Chondrocyte (in vitro differentiated cells): ENCODE results near the gene CPNE2. TPM values are rescaled to one million over a fixed set of nuclear protein-coding genes. Genes with fewer than 3 reads are reported as not detected.

Experiments used
- DNase-seq: peaks from one replicate; pipeline ENCODE4 v3.0.0; 2021; ENCODE audit warnings: mixed read lengths, low spot score
- H3K27ac Mint-ChIP-seq: one replicate; pipeline ENCODE4 v1.8.0; 2021; ENCODE audit warnings: mild to moderate bottlenecking, moderate library complexity, mixed read lengths; ENCODE audit not compliant: unreplicated experiment
- H3K27me3 Mint-ChIP-seq: 2 replicates; pipeline ENCODE4 v1.8.0; 2021; ENCODE audit warnings: low read depth, mixed read lengths
- H3K36me3 Mint-ChIP-seq: 2 replicates; pipeline ENCODE4 v1.8.0; 2021; ENCODE audit warnings: low read depth, mixed read lengths
- H3K4me1 Mint-ChIP-seq: 2 replicates; pipeline ENCODE4 v1.8.0; 2021; ENCODE audit warnings: low read depth, mild to moderate bottlenecking, mixed read lengths
- H3K4me3 Mint-ChIP-seq: one replicate; pipeline ENCODE4 v1.8.0; 2021; ENCODE audit warnings: mild to moderate bottlenecking, moderate library complexity, mixed read lengths; ENCODE audit not compliant: unreplicated experiment
- H3K9me3 Mint-ChIP-seq: 2 replicates; pipeline ENCODE4 v1.8.0; 2021; ENCODE audit warnings: low read depth, mixed read lengths
- total RNA-seq: library from RNA; stranded (reverse); gene quantifications from 3 replicates; pipeline ENCODE4 v1.2.1, GENCODE V29; 2021
- TF ChIP-seq, protein P1 (sequence below): fragments of 200-600 bp; sonication (generic); IDR thresholded peaks from 2 replicates; pipeline ENCODE4 v1.5.0; 2021; ENCODE audit warnings: antibody characterized with exemption, mild to moderate bottlenecking, moderate library complexity

Gene CPNE2
- total RNA-seq, 1 donor from 2014 or later, result 21.8 TPM

DNA sequence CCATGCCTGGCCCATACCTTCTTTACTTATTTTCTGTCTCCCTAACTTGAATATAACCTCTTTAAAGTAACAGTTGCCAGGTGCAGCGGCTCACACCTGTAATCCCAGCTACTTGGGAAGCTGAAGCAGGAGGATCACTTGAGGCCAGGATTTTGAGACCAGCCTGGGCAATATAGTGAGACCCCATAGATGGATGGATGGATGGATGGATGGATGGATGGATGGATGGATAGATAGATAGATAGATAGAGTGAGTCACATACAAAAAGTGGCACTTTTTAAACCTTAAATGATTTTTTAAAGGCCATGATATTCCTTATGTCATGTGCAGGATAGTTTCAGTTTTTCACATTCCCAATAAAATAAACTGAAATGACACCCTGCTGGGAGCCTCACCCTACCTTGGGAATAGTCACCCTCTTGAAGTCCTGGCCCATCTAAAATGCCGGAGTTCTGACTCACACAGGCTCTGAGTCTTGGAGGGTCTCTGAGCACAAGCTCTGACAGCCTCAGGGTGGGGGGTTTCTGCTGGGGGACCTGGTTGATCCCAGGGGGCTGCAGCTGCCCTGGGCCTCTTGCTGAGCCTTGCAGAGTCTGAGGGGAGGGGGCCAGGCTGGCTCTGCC, 26.2 kb downstream of the CPNE2 start:
- H3K27me3 Mint-ChIP-seq, result no peaks in the 10 kb centered on the region
- H3K4me3 Mint-ChIP-seq, result no peak overlapping the region
- TF ChIP-seq, protein P1, sequence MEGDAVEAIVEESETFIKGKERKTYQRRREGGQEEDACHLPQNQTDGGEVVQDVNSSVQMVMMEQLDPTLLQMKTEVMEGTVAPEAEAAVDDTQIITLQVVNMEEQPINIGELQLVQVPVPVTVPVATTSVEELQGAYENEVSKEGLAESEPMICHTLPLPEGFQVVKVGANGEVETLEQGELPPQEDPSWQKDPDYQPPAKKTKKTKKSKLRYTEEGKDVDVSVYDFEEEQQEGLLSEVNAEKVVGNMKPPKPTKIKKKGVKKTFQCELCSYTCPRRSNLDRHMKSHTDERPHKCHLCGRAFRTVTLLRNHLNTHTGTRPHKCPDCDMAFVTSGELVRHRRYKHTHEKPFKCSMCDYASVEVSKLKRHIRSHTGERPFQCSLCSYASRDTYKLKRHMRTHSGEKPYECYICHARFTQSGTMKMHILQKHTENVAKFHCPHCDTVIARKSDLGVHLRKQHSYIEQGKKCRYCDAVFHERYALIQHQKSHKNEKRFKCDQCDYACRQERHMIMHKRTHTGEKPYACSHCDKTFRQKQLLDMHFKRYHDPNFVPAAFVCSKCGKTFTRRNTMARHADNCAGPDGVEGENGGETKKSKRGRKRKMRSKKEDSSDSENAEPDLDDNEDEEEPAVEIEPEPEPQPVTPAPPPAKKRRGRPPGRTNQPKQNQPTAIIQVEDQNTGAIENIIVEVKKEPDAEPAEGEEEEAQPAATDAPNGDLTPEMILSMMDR, result no peak
- no peak for DNase-seq
- H3K9me3 Mint-ChIP-seq, result no peaks in the 10 kb centered on the region
- H3K36me3 Mint-ChIP-seq, result peaks cover 8% of the 10 kb centered on the region
- no peak overlapping the region for H3K27ac Mint-ChIP-seq
- H3K4me1 Mint-ChIP-seq, result peaks cover 20% of the 10 kb centered on the region

GRCh38 chr16:57123216-57123973, 31.0 kb downstream of the CPNE2 start:
- TF ChIP-seq, protein P1, result no peak
- Mint-ChIP-seq H3K27ac (no peak overlapping the region), H3K27me3 (no peaks in the 10 kb centered on the region), H3K9me3 (no peaks in the 10 kb centered on the region), H3K4me1 (no peaks in the 10 kb centered on the region), H3K4me3 (no peak overlapping the region), H3K36me3 (peaks cover 10% of the 10 kb centered on the region)
- no peak for DNase-seq

- TF ChIP-seq, protein P1, result no peak
- DNase-seq, result no peak
- Mint-ChIP-seq H3K36me3 (peaks cover 10% of the 10 kb centered on the region), H3K9me3 (no peaks in the 10 kb centered on the region), H3K27ac (no peak overlapping the region), H3K27me3 (no peaks in the 10 kb centered on the region), H3K4me3 (no peak overlapping the region), H3K4me1 (no peaks in the 10 kb centered on the region)
Measured at GRCh38 chr16:57123974-57124674, 31.7 kb downstream of the CPNE2 start.

- Mint-ChIP-seq H3K4me1 (no peaks in the 10 kb centered on the region), H3K9me3 (no peaks in the 10 kb centered on the region), H3K27me3 (no peaks in the 10 kb centered on the region), H3K36me3 (peaks cover 10% of the 10 kb centered on the region), H3K27ac (no peak overlapping the region), H3K4me3 (no peak overlapping the region)
- TF ChIP-seq, protein P1, result no peak
- DNase-seq, result no peak
Measured at GRCh38 chr16:57125376-57125775, 33.0 kb downstream of the CPNE2 start.

- Mint-ChIP-seq H3K27ac (no peak overlapping the region), H3K4me3 (no peak overlapping the region), H3K9me3 (no peaks in the 10 kb centered on the region), H3K4me1 (no peaks in the 10 kb centered on the region), H3K36me3 (peaks cover 10% of the 10 kb centered on the region), H3K27me3 (no peaks in the 10 kb centered on the region)
- TF ChIP-seq, protein P1, result no peak
- DNase-seq, result no peak
Measured at GRCh38 chr16:57125969-57126368, 33.6 kb downstream of the CPNE2 start.
